MM.1S (cell line): ENCODE results near the gene SPIRE1.

Experiments used
- EZH2 ChIP-seq: fragments of 300-600 bp; sonication (generic); optimal IDR thresholded peaks from 2 replicates; pipeline ENCODE3; 2017; ENCODE audit warnings: low read depth, mild to moderate bottlenecking, antibody characterized with exemption, low read length, mixed read lengths
- EZH2phosphoT487 ChIP-seq: fragments of 300-600 bp; sonication (generic); IDR thresholded peaks from 2 replicates; pipeline ENCODE4 v1.6.1; 2018; ENCODE audit warnings: antibody characterized with exemption, low read length
- TF ChIP-seq, protein P1 (sequence below): fragments of 300-600 bp; sonication (generic); IDR thresholded peaks from 2 replicates; pipeline ENCODE4 v1.5.1; 2016; ENCODE audit warnings: antibody characterized with exemption, low read length, mixed read lengths

DNA sequence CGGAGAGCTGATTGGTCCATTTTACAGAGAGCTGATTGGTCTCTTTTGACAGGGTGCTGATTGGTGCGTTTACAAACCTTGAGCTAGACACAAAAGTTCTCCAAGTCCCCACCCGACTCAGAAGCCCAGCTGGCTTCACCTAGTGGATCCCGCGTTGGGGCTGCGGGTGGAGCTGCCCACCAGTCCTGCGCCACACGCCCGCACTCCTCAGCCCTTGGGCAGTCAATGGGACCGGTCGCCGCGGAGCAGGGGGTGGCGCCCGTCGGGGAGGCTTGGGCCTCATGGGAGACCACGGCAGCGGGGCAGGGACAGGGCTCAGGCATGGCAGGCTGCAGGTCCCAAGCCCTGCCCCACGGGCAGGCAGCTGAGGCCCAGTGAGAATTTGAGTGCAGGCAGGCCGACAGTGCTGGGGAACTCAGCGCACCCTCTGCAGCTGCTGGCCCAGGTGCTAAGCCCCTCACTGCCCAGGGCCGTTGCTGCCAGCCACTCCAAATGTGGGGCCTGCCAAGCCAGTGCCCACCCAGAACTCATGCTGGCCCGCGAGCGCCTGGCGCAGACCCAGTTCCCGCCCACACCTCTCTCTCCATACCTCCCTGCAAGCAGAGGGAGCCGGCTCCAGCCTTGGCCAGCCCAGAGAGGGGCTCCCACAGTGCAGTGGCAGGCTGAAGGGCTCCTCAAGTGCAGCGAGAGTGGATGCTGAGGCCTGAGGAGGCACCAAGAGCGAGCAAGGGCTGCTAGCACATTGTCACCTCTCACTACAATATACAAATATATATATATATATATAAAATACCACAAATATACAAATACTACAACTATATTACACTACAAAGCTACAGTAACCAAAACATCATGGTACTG lies 100.7 kb downstream of the SPIRE1 start:
- TF ChIP-seq, protein P1, sequence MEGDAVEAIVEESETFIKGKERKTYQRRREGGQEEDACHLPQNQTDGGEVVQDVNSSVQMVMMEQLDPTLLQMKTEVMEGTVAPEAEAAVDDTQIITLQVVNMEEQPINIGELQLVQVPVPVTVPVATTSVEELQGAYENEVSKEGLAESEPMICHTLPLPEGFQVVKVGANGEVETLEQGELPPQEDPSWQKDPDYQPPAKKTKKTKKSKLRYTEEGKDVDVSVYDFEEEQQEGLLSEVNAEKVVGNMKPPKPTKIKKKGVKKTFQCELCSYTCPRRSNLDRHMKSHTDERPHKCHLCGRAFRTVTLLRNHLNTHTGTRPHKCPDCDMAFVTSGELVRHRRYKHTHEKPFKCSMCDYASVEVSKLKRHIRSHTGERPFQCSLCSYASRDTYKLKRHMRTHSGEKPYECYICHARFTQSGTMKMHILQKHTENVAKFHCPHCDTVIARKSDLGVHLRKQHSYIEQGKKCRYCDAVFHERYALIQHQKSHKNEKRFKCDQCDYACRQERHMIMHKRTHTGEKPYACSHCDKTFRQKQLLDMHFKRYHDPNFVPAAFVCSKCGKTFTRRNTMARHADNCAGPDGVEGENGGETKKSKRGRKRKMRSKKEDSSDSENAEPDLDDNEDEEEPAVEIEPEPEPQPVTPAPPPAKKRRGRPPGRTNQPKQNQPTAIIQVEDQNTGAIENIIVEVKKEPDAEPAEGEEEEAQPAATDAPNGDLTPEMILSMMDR: no peak
- TF ChIP-seq EZH2 (no peak), EZH2phosphoT487 (no peak)
